Measurements from ENCODE around the gene CNFN.

- TF ChIP-seq NFYB (IDR thresholded peaks at IDR 0.05; ENCODE audit: insufficient read depth, low read depth, low read length) = no peak
- TF ChIP-seq CTCF (IDR thresholded peaks at IDR 0.05 in 2 of 3, conservative IDR thresholded peaks at IDR 0.05 in 1 of 3; ENCODE audit: control insufficient read depth in 2 of 3, extremely low read depth in 1 of 3, insufficient read depth in 1 of 3, low read depth in 3 of 3, low read length in 3 of 3) = no peak
- no peak for TF ChIP-seq RAD21 (IDR thresholded peaks at IDR 0.05; ENCODE audit: insufficient read depth, low read depth, low read length)
- no peak for TF ChIP-seq HDGF (IDR thresholded peaks at IDR 0.05)
- TF ChIP-seq RFX5 (IDR thresholded peaks at IDR 0.05; ENCODE audit: low read depth, low read length) = no peak
- TF ChIP-seq TCF12 (IDR thresholded peaks at IDR 0.05; ENCODE audit: low read depth, low read length) = no peak
- no peak for TF ChIP-seq BHLHE40 (IDR thresholded peaks at IDR 0.05; ENCODE audit: borderline replicate concordance in 1 of 2, low read depth in 2 of 2, low read length in 1 of 2)
- TF ChIP-seq MXI1 (IDR thresholded peaks at IDR 0.05; ENCODE audit: low read depth, low read length) = no peak
- no peak for TF ChIP-seq ZBTB4 (CRISPR knock-in tag; IDR thresholded peaks at IDR 0.05)
- no peak for TF ChIP-seq REST (IDR thresholded peaks at IDR 0.05; ENCODE audit: low read depth, low read length)
Measured at GRCh38 chr19:42349378-42350107, 40.6 kb downstream of the CNFN start.

Data from GM12878 (cell line).